GM18951 (cell line): Measurements from ENCODE around the gene CEP43.

Experiments used
- POLR2A ChIP-seq: IDR thresholded peaks from 4 replicates; pipeline ENCODE4 v1.6.1; 2011; ENCODE audit warnings: mild to moderate bottlenecking; ENCODE audit not compliant: insufficient read length, insufficient read depth; ENCODE audit errors: extremely low read depth
- in situ Hi-C: fragments of 300-500 bp; cut with MboI; formaldehyde crosslinking; loops from one replicate; pipeline ENCODE4 v1.12.0; 2022; ENCODE audit warnings: low sequenced_read_pairs, mixed read lengths, inconsistent platforms; ENCODE audit not compliant: unreplicated experiment

CEP43 gene

DNA sequence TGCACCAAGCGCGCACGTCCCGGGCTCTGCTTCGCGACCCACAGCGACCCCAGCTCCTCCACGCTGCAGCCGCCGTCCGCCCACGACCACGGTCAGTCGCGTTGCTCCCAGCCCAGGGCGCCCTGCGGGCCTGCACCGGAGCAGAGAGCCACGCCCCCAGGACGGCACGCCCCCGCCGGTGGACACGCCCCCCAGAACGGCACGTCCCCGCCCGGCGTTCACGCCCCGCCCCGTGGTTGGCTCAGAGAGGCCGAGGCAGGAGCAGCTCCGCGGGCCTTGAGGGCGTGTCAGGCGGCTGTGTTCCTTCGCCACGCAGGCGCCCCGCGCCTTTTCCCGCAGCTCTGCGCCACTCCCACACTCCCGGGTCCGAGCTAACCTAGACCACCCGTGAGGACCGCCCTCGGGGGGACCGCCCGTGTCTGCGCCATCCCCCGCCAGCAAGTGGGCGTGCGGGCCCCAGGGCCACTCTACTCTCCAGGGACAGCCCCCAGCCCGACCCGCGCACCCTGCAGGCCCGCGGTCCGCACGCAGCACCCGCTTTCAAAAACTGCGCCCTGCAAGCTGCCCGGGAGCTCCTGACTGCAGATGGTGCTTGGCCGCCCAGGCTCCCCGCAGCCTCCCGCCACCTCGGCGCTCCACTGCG lies 42.6 kb upstream of the CEP43 start, which contains the start of gene RNASET2:
Gene RNASET2 (minus strand): TSS at position 107 of the 643 bp plus-strand sequence. CDS start 368 bp downstream, outside the sequence.
- TF ChIP-seq POLR2A: peak; percentile 85
- in situ Hi-C loops: no loop called here

GRCh38 chr6:166957087-166957804 lies 42.0 kb upstream of the CEP43 start:
- peak; percentile 46 for TF ChIP-seq POLR2A
- in situ Hi-C loops: no loop called here

DNA sequence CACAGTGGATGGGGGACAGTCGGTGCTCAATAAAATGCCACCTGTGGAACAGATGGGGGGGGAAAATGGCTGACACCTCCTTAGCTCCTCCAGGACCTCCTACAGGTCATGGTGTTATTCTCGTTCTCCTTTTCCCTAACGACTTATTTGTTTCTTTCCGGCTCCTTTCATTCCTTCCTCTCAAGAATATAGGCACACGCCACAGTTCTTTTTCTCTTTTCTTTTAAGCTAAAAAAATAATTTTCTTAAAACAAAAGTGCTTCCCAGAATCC lies 41.5 kb upstream of the CEP43 start:
- in situ Hi-C loops: no loop called here
- TF ChIP-seq POLR2A: no peak

DNA sequence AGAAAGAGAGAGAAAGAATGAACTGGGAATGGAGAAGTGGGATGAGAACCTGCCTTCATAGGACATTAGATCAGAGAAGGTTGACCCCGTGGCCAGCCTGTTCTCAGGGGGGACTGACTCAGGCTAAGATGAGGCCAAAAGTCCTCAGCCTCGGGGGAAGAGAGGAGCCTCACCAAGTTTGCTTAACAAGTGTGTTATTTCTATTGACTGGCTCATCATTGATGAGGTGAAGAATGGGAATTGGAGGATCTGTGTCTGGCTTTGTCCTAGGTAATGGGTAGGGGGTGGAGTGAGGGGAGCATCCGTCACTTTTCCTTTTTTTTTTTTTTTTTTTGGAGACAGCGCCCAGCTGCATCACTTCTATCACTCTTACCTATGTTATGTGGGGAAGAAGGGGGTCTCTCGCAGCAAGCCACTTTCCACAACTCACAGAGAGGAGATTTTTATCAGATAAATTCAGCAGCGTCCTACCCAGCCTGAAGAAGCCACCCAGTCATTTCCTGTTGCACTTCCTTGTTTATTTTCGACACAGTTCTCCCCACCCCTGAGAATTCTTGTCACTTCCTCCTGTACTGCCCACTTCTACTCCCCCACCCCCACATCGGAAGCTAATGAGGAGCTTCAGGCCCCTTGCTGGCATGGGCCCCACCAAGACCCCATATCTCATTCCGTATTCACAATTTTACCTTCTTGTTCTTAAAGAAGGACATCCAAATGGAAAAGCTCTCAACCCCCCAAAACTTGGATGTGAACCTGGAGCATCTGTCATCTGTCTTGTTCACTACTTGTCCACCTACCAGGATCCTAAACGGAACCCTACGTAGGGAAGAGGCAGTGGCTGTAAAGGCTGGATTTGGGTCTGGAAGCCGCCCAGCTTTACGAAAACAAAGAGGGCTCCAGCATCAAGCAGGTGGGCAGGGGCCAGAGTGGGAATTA lies 40.0 kb upstream of the CEP43 start:
- TF ChIP-seq POLR2A: no peak

DNA sequence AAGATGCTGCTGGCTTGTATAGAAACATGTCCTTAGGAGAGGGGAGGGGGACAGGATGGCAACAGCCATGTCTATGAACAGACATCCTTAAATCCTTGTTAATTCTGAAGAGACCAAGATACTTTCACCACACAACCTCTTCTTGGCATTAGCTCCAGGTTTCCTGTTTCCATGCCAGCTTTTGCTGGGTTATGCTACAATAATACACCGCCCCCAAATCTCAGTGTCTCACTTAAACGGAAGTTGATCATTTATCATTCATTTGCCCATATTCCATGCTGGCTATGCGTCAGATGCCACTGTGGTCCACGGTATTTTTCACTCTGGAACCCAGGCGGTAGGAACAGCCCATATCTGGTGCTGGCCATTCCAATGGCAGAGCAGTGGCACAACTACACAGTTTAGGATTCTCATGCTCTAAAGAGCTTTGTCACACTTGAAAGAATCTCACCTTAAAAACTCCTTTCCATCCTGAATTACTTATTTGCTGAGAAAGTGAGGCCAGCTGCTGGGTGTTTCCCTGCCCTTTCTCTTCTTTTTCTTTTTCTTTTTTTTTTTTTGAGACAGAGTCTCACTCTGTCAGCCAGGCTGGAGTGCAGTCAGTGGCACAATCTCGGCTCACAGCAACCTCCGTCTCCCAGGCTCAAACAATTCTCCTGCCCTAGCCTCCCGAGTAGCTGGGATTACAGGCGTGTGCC lies 39.1 kb upstream of the CEP43 start:
- in situ Hi-C loops: no loop called here
- TF ChIP-seq POLR2A: no peak

More for the DNA sequence above, 40.0 kb upstream of the CEP43 start:
- in situ Hi-C loops: no loop called here

GRCh38 chr6:166960609-166960978 lies 38.6 kb upstream of the CEP43 start:
- in situ Hi-C loops: no loop called here
- TF ChIP-seq POLR2A: no peak

GRCh38 chr6:166966268-166966667 lies 32.9 kb upstream of the CEP43 start:
- in situ Hi-C loops: no loop called here
- no peak for TF ChIP-seq POLR2A

- in situ Hi-C loops: no loop called here
- TF ChIP-seq POLR2A: no peak
Measured at GRCh38 chr6:166969390-166970002, 29.7 kb upstream of the CEP43 start.

DNA sequence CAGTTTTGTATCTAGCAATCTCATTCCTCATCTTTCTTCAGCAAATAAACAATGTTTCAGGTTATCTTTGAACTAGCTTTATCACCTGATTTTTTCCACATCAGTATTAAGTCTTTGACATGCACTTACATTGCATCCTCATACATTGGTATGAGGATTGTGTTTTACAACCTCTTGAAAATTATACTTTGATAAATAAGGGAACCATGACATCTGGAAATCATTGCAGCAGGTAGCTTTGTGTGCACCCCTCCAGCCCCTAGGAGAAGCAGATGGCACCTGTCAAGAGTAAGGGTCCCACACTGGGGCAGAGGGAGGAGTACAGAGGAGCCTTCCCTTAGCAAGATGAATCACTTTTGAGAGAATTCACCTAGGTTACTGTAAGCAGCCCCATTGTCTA lies 29.1 kb upstream of the CEP43 start:
- in situ Hi-C loops: no loop called here
- TF ChIP-seq POLR2A: no peak

GRCh38 chr6:166970776-166971175 lies 28.4 kb upstream of the CEP43 start:
- in situ Hi-C loops: no loop called here
- TF ChIP-seq POLR2A: no peak

DNA sequence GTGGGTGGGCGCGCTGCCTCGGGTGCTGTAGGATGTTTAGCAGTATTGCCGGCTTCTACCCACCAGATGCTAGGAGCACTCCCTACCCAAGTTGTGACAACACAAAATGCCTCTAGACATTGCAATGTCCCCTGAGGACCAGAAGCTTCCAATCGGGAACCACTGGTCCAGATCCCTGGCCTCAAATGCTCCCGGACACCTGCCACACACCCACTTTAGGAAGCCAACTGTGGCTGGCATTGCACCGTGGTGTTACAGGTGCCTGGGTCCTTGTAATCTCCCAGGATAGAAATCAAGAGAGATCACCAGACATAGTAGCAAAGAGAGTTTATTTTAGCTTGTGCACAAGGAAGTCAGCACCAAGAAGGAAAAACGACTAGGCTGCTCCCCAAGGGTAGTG lies 27.9 kb upstream of the CEP43 start:
- no peak for TF ChIP-seq POLR2A
- in situ Hi-C loops: no loop called here

DNA sequence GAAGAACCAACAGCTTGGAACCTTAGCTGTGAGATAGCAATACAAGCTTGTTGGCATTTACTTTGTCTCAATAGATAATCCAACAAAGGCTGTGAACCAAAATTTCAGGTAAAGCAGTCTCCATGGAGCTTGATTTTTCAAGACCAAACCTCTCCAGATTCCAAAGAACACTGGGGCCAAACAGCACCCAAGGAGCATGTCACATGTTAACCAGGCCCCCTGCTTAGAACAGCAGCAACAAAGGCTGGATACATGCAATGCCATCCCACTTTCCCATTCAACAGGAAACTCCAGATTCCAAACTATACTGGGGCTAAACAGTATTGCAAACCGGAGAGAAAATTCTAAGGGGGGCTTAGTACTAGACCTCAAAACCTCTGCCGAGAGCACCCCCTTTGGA lies 27.1 kb upstream of the CEP43 start:
- in situ Hi-C loops: no loop called here
- no peak for TF ChIP-seq POLR2A
